ENCODE data around the gene TMEM221. TPM values are rescaled to one million over a fixed set of nuclear protein-coding genes. Genes with fewer than 3 reads are reported as not detected.

The TMEM221 gene
- total and polyA plus RNA-seq, 10 of the 15 experiments (the other 5 are each of a cell fraction or from before 2014, with no cell fraction given), result 0.04 to 0.24 TPM; not detected in 8

- TF ChIP-seq REST (IDR thresholded peaks at IDR 0.05; ENCODE audit: low read depth, low read length) (no peak), BRCA1 (IDR thresholded peaks at IDR 0.05; ENCODE audit: low read depth, low read length) (no peak), POLR2A (IDR thresholded peaks at IDR 0.05; ENCODE audit: low read depth, low read length) (no peak), MYB (IDR thresholded peaks at IDR 0.05; ENCODE audit: borderline replicate concordance, low read depth, low read length) (no peak), SMARCA5 (IDR thresholded peaks at IDR 0.05) (no peak), MEF2A (IDR thresholded peaks at IDR 0.05; ENCODE audit: insufficient read depth, low read depth, low read length) (no peak), NR2C2 (IDR thresholded peaks at IDR 0.05; ENCODE audit: borderline replicate concordance, control insufficient read depth, insufficient read length, low read depth) (no peak), RB1 (IDR thresholded peaks at IDR 0.05; ENCODE audit: borderline replicate concordance) (no peak)
- TF ChIP-seq, protein P1, sequence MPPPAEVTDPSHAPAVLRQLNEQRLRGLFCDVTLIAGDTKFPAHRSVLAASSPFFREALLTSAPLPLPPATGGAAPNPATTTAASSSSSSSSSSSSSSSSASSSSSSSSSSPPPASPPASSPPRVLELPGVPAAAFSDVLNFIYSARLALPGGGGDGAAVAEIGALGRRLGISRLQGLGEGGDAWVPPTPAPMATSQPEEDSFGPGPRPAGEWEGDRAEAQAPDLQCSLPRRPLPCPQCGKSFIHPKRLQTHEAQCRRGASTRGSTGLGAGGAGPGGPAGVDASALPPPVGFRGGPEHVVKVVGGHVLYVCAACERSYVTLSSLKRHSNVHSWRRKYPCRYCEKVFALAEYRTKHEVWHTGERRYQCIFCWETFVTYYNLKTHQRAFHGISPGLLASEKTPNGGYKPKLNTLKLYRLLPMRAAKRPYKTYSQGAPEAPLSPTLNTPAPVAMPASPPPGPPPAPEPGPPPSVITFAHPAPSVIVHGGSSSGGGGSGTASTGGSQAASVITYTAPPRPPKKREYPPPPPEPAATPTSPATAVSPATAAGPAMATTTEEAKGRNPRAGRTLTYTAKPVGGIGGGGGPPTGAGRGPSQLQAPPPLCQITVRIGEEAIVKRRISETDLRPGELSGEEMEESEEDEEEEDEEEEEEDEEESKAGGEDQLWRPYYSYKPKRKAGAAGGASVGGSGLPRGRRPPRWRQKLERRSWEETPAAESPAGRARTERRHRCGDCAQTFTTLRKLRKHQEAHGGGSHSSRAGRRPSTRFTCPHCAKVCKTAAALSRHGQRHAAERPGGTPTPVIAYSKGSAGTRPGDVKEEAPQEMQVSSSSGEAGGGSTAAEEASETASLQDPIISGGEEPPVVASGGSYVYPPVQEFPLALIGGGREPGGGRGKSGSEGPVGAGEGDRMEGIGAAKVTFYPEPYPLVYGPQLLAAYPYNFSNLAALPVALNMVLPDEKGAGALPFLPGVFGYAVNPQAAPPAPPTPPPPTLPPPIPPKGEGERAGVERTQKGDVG (CRISPR knock-in tag; IDR thresholded peaks at IDR 0.05), result no peak
- TF ChIP-seq, protein P2, sequence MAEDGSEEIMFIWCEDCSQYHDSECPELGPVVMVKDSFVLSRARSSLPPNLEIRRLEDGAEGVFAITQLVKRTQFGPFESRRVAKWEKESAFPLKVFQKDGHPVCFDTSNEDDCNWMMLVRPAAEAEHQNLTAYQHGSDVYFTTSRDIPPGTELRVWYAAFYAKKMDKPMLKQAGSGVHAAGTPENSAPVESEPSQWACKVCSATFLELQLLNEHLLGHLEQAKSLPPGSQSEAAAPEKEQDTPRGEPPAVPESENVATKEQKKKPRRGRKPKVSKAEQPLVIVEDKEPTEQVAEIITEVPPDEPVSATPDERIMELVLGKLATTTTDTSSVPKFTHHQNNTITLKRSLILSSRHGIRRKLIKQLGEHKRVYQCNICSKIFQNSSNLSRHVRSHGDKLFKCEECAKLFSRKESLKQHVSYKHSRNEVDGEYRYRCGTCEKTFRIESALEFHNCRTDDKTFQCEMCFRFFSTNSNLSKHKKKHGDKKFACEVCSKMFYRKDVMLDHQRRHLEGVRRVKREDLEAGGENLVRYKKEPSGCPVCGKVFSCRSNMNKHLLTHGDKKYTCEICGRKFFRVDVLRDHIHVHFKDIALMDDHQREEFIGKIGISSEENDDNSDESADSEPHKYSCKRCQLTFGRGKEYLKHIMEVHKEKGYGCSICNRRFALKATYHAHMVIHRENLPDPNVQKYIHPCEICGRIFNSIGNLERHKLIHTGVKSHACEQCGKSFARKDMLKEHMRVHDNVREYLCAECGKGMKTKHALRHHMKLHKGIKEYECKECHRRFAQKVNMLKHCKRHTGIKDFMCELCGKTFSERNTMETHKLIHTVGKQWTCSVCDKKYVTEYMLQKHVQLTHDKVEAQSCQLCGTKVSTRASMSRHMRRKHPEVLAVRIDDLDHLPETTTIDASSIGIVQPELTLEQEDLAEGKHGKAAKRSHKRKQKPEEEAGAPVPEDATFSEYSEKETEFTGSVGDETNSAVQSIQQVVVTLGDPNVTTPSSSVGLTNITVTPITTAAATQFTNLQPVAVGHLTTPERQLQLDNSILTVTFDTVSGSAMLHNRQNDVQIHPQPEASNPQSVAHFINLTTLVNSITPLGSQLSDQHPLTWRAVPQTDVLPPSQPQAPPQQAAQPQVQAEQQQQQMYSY (CRISPR knock-in tag; IDR thresholded peaks at IDR 0.05), result no peak
- TF ChIP-seq, protein P3, sequence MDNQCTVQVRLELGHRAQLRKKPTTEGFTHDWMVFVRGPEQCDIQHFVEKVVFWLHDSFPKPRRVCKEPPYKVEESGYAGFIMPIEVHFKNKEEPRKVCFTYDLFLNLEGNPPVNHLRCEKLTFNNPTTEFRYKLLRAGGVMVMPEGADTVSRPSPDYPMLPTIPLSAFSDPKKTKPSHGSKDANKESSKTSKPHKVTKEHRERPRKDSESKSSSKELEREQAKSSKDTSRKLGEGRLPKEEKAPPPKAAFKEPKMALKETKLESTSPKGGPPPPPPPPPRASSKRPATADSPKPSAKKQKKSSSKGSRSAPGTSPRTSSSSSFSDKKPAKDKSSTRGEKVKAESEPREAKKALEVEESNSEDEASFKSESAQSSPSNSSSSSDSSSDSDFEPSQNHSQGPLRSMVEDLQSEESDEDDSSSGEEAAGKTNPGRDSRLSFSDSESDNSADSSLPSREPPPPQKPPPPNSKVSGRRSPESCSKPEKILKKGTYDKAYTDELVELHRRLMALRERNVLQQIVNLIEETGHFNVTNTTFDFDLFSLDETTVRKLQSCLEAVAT (IDR thresholded peaks at IDR 0.05), result no peak
Observed at GRCh38 chr19:17454576-17455071, 6.2 kb upstream of the TMEM221 start (continued).
